A549 (cell line): Measurements from ENCODE around the gene SYTL2. TPM values are rescaled to one million over a fixed set of nuclear protein-coding genes. Genes with fewer than 3 reads are reported as not detected.
"Not testable (repeated sequence)": the region's sequence is repeated elsewhere in the genome, so short reads cannot be mapped to it uniquely, and the experiment has no call there.

ENCODE experiments used
- ATAC-seq, 2 experiments: fragments of 200-7000 bp in 1 of 2; fragments of >200 bp in 1 of 2; cut with Nextera tagmentation in 1 of 2; cut with Tn5 transposase in 1 of 2; 3 replicates each; pipeline versions ENCODE4 v1.8.0 to v1.9.1; 2018 to 2020; ENCODE audit warnings: mild to moderate bottlenecking in 1 of 2, moderate library complexity in 1 of 2
- CTCF ChIA-PET: fragments of 300-600 bp; sonication (Branson Sonifier 250); formaldehyde crosslinking; extraction: SDS; loops from one replicate; lab custom pipeline; 2021; ENCODE audit warnings: antibody characterized with exemption, inconsistent platforms; lab: Yijun Ruan, JAX
- POLR2A ChIA-PET: fragments of 350-600 bp; formaldehyde crosslinking; extraction: SDS; loops from one replicate; lab custom pipeline; 2021; ENCODE audit warnings: antibody characterized with exemption, inconsistent platforms; lab: Yijun Ruan, JAX
- DNase-seq, 2 experiments: peaks; one replicate each; pipeline versions ENCODE4 v3.0.0 to v3.0.0-alpha.2; 2011 to 2016; ENCODE audit warnings: low read depth in 1 of 2, low spot score in 1 of 2
- FAIRE-seq: peaks from 2 replicates; lab custom pipeline; 2011; peaks lifted over from hg19 to GRCh38; lab: Jason Lieb, UNC
- H3K27ac ChIP-seq, 2 experiments: fragments of >200 bp; sonication (Bioruptor Twin); formaldehyde crosslinking; 3 replicates each; pipeline ENCODE4 v1.5.1; 2016 to 2017
- H3K4me1 ChIP-seq: fragments of >200 bp; sonication (Bioruptor Twin); formaldehyde crosslinking; 3 replicates; pipeline ENCODE4 v1.6.1; 2016
- H3K4me2 ChIP-seq: fragments of >200 bp; sonication (Bioruptor Twin); formaldehyde crosslinking; 3 replicates; pipeline ENCODE4 v1.6.1; 2016
- H3K4me3 ChIP-seq: fragments of >200 bp; sonication (Bioruptor Twin); formaldehyde crosslinking; 3 replicates; pipeline ENCODE4 v1.5.1; 2016
- H3K9me3 ChIP-seq: fragments of >200 bp; sonication (Bioruptor Twin); formaldehyde crosslinking; 3 replicates; pipeline ENCODE4 v1.6.1; 2016
- CBX2 ChIP-seq: fragments of 200-600 bp; sonication (generic); IDR thresholded peaks from 2 replicates; pipeline ENCODE4 v1.6.1; 2016; ENCODE audit warnings: low read depth, mild to moderate bottlenecking, borderline replicate concordance
- CBX8 ChIP-seq: fragments of 200-600 bp; sonication (generic); IDR thresholded peaks from 2 replicates; pipeline ENCODE4 v1.6.1; 2016
- CEBPB ChIP-seq, 2 experiments: fragments of >200 bp in 1 of 2; sonication (Bioruptor Twin) in 1 of 2; formaldehyde crosslinking in 1 of 2; IDR thresholded peaks; 2 replicates each; pipeline ENCODE4 v1.6.1; 2012 to 2016
- FOSB ChIP-seq: fragments of 250-450 bp; sonication (Bioruptor Pico); IDR thresholded peaks from 2 replicates; pipeline ENCODE4 v1.5.0; 2020; ENCODE audit warnings: mild to moderate bottlenecking, moderate library complexity
- FOSL2 ChIP-seq, 2 experiments: fragments of 450-650 bp in 1 of 2; fragments of >200 bp in 1 of 2; sonication (Bioruptor Twin) in 1 of 2; formaldehyde crosslinking; IDR thresholded peaks; 2 replicates each; pipeline versions ENCODE4 v1.5.0 to v1.6.1; 2016 to 2020; ENCODE audit warnings: mild to moderate bottlenecking in 1 of 2, moderate library complexity in 1 of 2
- HOXA7 ChIP-seq: fragments of 250-450 bp; sonication (Bioruptor Pico); IDR thresholded peaks from 2 replicates; pipeline ENCODE4 v1.5.0; 2020; ENCODE audit warnings: mild to moderate bottlenecking, moderate library complexity
- HOXB13 ChIP-seq: fragments of 250-450 bp; sonication (Bioruptor Pico); IDR thresholded peaks from 2 replicates; pipeline ENCODE4 v1.5.0; 2020; ENCODE audit warnings: low read depth, mild to moderate bottlenecking, moderate library complexity
- KDM5A ChIP-seq: fragments of 200-600 bp; sonication (generic); IDR thresholded peaks from 2 replicates; pipeline ENCODE4 v1.6.1; 2016; ENCODE audit warnings: antibody characterized with exemption, mild to moderate bottlenecking
- MYC ChIP-seq: IDR thresholded peaks from 2 replicates; pipeline ENCODE4 v1.6.1; 2012; ENCODE audit warnings: mild to moderate bottlenecking, inconsistent platforms, low read length, improper control_type of control experiment, borderline replicate concordance
- NFE2L2 ChIP-seq: fragments of 150-350 bp; conservative IDR thresholded peaks from 2 replicates; pipeline ENCODE4 v1.6.1; 2014; ENCODE audit warnings: low read length
- ZNF302 ChIP-seq: fragments of 250-450 bp; sonication (Bioruptor Pico); IDR thresholded peaks from 2 replicates; pipeline ENCODE4 v1.9.0; 2021; ENCODE audit warnings: inconsistent platforms, mild to moderate bottlenecking, moderate library complexity
- WGBS: methylation state at CpG from one replicate; pipeline ENCODE4 v1.1.6; 2017; ENCODE audit errors: missing lambda C conversion rate; 5-methylcytosine and 5-hydroxymethylcytosine counted together
- polyA plus RNA-seq, 4 experiments: library from polyadenylated mRNA; depleted of rRNA in 3 of 4; stranded (reverse); fragments of >200 nt; fragmentation: RNase III in 1 of 4; extraction: RNeasy Plus Mini Kit Qiagen cat#74134 plus additional on column Dnase treatment in 1 of 4; gene quantifications; 2 replicates in 3 of 4; 3 replicates in 1 of 4; pipeline ENCODE4 v1.2.3, GENCODE V29; 2011 to 2017
- TF ChIP-seq, protein P1 (sequence below): fragments of 450-650 bp; IDR thresholded peaks from 2 replicates; pipeline ENCODE4 v1.6.1; 2014; ENCODE audit warnings: antibody characterized with exemption
- TF ChIP-seq, protein P2 (sequence below): IDR thresholded peaks from 2 replicates; pipeline ENCODE4 v1.6.1; 2012
- TF ChIP-seq, protein P3 (sequence below): IDR thresholded peaks from 2 replicates; pipeline ENCODE4 v1.6.1; 2012; ENCODE audit warnings: low read depth, borderline replicate concordance
- TF ChIP-seq, protein P4 (sequence below): IDR thresholded peaks from 2 replicates; pipeline ENCODE4 v1.6.1; 2012

SYTL2 gene
- polyA plus RNA-seq, 2 of the 4 experiments (the other 2 are of a cell fraction) = 11.6 to 34.2 TPM

DNA sequence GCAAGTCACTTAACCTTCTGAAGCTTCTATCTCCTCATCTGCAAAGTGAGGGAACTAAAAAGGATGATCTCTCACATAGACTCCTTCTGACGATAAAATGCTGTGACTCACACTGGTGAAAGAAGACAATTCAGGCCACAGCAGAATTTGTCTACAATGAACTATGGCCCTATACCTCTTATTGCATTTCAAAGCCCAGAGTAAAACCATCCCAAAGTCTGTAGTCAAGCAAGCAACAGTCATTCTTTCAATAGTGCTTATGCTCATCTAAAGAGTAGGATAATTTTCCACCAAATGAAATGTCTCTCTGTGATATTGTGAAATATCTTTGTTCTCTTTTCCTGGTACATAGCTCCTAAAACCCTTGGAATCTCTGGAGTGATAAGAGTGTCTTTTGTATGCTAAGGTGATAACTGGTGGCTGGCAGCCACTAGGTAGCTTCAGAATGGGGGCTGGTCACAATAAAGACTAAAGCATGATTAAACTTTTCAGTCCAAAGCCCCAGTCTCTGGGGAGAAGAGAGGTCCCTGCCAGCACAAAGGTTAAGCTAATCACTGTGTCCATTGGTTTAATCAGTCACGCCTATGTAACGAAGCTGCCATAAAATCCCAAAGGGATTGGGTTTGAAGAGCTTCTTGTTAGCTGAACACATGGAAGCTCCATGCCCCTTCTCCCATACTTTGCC lies 30.8 kb downstream of the SYTL2 start:
- Histone ChIP-seq H3K4me2 (peak overlapping the region; percentile 6), H3K4me3 (no peak overlapping the region), H3K4me1 (peaks cover 25% of the 10 kb centered on the region)
- no peak for TF ChIP-seq ZNF302 (CRISPR knock-in tag)
- TF ChIP-seq NFE2L2 = no peak
- TF ChIP-seq, protein P1, sequence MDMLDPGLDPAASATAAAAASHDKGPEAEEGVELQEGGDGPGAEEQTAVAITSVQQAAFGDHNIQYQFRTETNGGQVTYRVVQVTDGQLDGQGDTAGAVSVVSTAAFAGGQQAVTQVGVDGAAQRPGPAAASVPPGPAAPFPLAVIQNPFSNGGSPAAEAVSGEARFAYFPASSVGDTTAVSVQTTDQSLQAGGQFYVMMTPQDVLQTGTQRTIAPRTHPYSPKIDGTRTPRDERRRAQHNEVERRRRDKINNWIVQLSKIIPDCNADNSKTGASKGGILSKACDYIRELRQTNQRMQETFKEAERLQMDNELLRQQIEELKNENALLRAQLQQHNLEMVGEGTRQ = no peak
- TF ChIP-seq HOXB13 (CRISPR knock-in tag) = no peak
- no peak for TF ChIP-seq FOSL2 (IDR thresholded peaks at IDR 0.05)
- TF ChIP-seq FOSL2 (CRISPR knock-in tag; IDR thresholded peaks at IDR 0.05) = peak; percentile 30; the same call in 1 of the 2 replicates
- TF ChIP-seq, protein P2, sequence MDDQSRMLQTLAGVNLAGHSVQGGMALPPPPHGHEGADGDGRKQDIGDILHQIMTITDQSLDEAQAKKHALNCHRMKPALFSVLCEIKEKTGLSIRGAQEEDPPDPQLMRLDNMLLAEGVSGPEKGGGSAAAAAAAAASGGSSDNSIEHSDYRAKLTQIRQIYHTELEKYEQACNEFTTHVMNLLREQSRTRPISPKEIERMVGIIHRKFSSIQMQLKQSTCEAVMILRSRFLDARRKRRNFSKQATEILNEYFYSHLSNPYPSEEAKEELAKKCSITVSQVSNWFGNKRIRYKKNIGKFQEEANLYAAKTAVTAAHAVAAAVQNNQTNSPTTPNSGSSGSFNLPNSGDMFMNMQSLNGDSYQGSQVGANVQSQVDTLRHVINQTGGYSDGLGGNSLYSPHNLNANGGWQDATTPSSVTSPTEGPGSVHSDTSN = no peak
- TF ChIP-seq CBX2 = no peak
- TF ChIP-seq, protein P3, sequence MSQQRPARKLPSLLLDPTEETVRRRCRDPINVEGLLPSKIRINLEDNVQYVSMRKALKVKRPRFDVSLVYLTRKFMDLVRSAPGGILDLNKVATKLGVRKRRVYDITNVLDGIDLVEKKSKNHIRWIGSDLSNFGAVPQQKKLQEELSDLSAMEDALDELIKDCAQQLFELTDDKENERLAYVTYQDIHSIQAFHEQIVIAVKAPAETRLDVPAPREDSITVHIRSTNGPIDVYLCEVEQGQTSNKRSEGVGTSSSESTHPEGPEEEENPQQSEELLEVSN = no peak
- TF ChIP-seq CEBPB (IDR thresholded peaks at IDR 0.05) = peak; percentile 24 to 51; a peak in 2 of 4 replicates
- TF ChIP-seq, all 56 proteins: peak for 2
- Histone ChIP-seq H3K27ac (peak overlapping the region; percentile 37 to 61; a peak in 5 of 6 replicates), H3K9me3 (no peaks in the 10 kb centered on the region)
- 80% methylated on average over 3 of the region's 3 CpGs for WGBS
- peak in 1 of 2 experiments; percentile 41 for DNase-seq
- peak; percentile 19 to 71; a peak in 3 of 6 replicates for ATAC-seq
- POLR2A ChIA-PET = no interaction called here
- FAIRE-seq = no peak
- CTCF ChIA-PET = interaction anchor here (0.5 to 0.9 kb wide), 2 partner anchors 25 to 52 kb away, joined by 3 to 5 read pairs; no protein-coding TSS in a partner anchor

DNA sequence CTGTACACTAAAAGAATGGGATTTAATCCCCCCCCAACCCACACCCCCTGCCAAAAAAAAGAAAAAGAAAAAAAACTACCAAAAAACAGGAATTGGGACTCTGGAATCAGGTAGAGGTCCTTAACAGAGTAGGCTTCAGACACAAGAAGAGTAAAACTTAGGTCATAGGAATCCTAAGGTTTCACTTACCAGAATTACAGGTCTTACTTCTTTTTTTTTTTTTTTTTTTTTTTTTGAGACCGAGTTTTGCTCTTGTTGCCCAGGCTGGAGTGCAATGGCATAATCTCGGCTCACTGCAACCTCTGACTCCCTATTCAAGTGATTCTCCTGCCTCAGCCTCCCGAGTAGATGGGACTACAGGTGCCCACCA lies 33.4 kb downstream of the SYTL2 start:
- ATAC-seq, FAIRE-seq, H3K9me3 ChIP-seq, CTCF ChIA-PET, H3K4me2 ChIP-seq, POLR2A ChIA-PET, H3K4me3 ChIP-seq, H3K27ac ChIP-seq, DNase-seq: not testable (repeated sequence)
- 85% methylated on average over 3 of the region's 3 CpGs for WGBS
- peaks cover 25% of the 10 kb centered on the region for H3K4me1 ChIP-seq

DNA sequence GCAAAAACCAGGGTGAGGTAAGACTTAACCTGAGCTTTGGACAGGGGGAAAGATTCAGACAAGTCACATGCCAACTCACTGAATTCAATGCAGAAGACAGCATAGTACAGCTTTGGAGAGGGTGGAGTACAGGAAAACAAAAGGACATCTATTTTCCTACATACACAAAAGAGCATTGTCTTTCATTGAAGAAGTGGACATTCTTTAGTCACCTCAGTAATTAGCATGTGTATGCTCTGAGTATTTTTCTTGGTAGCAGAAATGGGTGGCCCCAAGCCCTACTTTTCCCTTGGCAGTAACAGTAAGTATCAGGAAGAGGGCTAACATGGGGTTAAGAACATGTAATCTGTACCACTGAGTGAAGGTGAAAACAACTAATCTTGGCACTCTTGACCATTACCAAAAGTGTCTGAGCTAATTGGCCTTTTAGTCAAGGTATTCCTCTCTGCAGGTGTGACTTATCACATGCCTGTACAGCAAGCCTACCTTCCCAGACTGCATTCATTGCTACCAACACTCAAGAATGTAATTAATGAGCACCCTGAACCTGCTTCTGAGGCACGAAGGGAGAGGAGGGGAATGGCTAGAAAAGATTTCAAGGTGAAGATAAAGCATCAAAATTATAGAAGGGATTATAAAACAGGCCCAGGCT lies 33.9 kb downstream of the SYTL2 start:
- no peak overlapping the region for H3K4me2 ChIP-seq
- WGBS = 83% methylated on average over 1 of the region's 1 CpG
- FAIRE-seq = no peak
- TF ChIP-seq KDM5A = no peak
- no peak for TF ChIP-seq MYC
- TF ChIP-seq FOSB (CRISPR knock-in tag) = no peak
- TF ChIP-seq, protein P4, sequence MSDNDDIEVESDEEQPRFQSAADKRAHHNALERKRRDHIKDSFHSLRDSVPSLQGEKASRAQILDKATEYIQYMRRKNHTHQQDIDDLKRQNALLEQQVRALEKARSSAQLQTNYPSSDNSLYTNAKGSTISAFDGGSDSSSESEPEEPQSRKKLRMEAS = no peak
- no peak for TF ChIP-seq HOXA7
- TF ChIP-seq CEBPB (IDR thresholded peaks at IDR 0.05) = no peak
- no peak for TF ChIP-seq CBX8
- TF ChIP-seq, all 56 proteins: peak for 0
- peaks cover 25% of the 10 kb centered on the region for H3K4me1 ChIP-seq
- H3K4me3 ChIP-seq = no peak overlapping the region
- ChIA-PET CTCF (interaction anchor here (0.7 to 1.4 kb wide), 2 partner anchors 32 to 67 kb away, joined by 3 to 4 read pairs; no protein-coding TSS in a partner anchor), POLR2A (no interaction called here)
- H3K27ac ChIP-seq = no peak overlapping the region
- no peaks in the 10 kb centered on the region for H3K9me3 ChIP-seq
- DNase-seq (no peak), ATAC-seq (no peak)
